Fibroblast of lung (primary cell): ENCODE results near the gene KRT72. TPM values are rescaled to one million over a fixed set of nuclear protein-coding genes. Genes with fewer than 3 reads are reported as not detected.

ENCODE experiments used
- DNase-seq, 2 donors: peaks; one replicate each; pipeline versions ENCODE4 v3.0.0 to v3.0.0-alpha.2; 2010; ENCODE audit warnings: low read depth in 2 of 2
- H2AFZ ChIP-seq: 2 replicates; pipeline ENCODE4 v1.5.1; 2012; ENCODE audit warnings: low read length, control low read depth, inconsistent platforms
- H3K27ac ChIP-seq: 2 replicates; pipeline ENCODE4 v1.5.1; 2011; ENCODE audit warnings: low read length, control low read depth; ENCODE audit not compliant: insufficient read depth
- H3K27me3 ChIP-seq: 2 replicates; pipeline ENCODE4 v1.5.1; 2011; ENCODE audit warnings: mild to moderate bottlenecking, low read length; ENCODE audit not compliant: control insufficient read depth, insufficient read depth
- H3K36me3 ChIP-seq: 2 replicates; pipeline ENCODE4 v1.5.1; 2011; ENCODE audit warnings: low read length; ENCODE audit not compliant: control insufficient read depth, insufficient read depth
- H3K4me1 ChIP-seq: 2 replicates; pipeline ENCODE4 v1.5.1; 2011; ENCODE audit warnings: low read length; ENCODE audit not compliant: control insufficient read depth, insufficient read depth; ENCODE audit errors: extremely low read depth
- H3K4me2 ChIP-seq: 2 replicates; pipeline ENCODE4 v1.5.1; 2011; ENCODE audit warnings: low read length, control low read depth; ENCODE audit not compliant: insufficient read depth; ENCODE audit errors: extremely low read depth
- H3K4me3 ChIP-seq, 4 experiments: fragments of 200-600 bp in 1 of 4; sonication (generic) in 1 of 4; replicated peaks in 1 of 4; 2 replicates each; pipeline ENCODE4 v1.5.1; 2011 to 2016; ENCODE audit warnings: low read length in 4 of 4, low read depth in 3 of 4, mild to moderate bottlenecking in 3 of 4, control low read depth in 2 of 4, inconsistent platforms in 1 of 4, mixed read lengths in 1 of 4; ENCODE audit not compliant: insufficient read depth in 1 of 4; ENCODE audit errors: control extremely low read depth in 1 of 4
- H3K79me2 ChIP-seq: 2 replicates; pipeline ENCODE4 v1.5.1; 2012; ENCODE audit warnings: mild to moderate bottlenecking, low read length, inconsistent platforms; ENCODE audit not compliant: control insufficient read depth, insufficient read depth
- H3K9ac ChIP-seq: 2 replicates; pipeline ENCODE4 v1.5.1; 2011; ENCODE audit warnings: mild to moderate bottlenecking, low read length, control low read depth; ENCODE audit not compliant: insufficient read depth
- H3K9me3 ChIP-seq: 2 replicates; pipeline ENCODE4 v1.5.1; 2012; ENCODE audit warnings: low read depth, low read length; ENCODE audit not compliant: control insufficient read depth, insufficient read depth
- H4K20me1 ChIP-seq: 2 replicates; pipeline ENCODE4 v1.5.1; 2011; ENCODE audit warnings: low read length; ENCODE audit not compliant: control insufficient read depth, insufficient read depth; ENCODE audit errors: extremely low read depth
- EZH2 ChIP-seq: IDR thresholded peaks from 2 replicates; pipeline ENCODE4 v1.5.1; 2012; ENCODE audit warnings: low read length, control low read depth, mild to moderate bottlenecking; ENCODE audit errors: missing control alignments
- polyA plus RNA-seq, 2 donors: library from polyadenylated mRNA; depleted of rRNA in 1 of 2; stranded (reverse) in 1 of 2; unstranded in 1 of 2; fragments of >200 nt; gene quantifications; 2 replicates each; pipeline ENCODE4 v1.2.1, GENCODE V29; 2011 to 2012; ENCODE audit warnings: missing spikeins in 1 of 2
- total RNA-seq: library from RNA; depleted of rRNA; stranded (reverse); fragments of >200 nt; gene quantifications from 2 replicates; pipeline ENCODE4 v1.2.1, GENCODE V29; 2014
- TF ChIP-seq, protein P1 (sequence below), 2 donors: IDR thresholded peaks in 1 of 2; conservative IDR thresholded peaks in 1 of 2; 1 replicate in 1 of 2; 2 replicates in 1 of 2; pipeline ENCODE4 v1.5.1; 2011 to 2012; ENCODE audit warnings: low read length in 2 of 2, control low read depth in 1 of 2, inconsistent platforms in 1 of 2, low read depth in 1 of 2, mild to moderate bottlenecking in 1 of 2

The KRT72 gene
- total and polyA plus RNA-seq, 2 donors (not counting 1 experiment from before 2014, with no cell fraction given), result not detected

DNA sequence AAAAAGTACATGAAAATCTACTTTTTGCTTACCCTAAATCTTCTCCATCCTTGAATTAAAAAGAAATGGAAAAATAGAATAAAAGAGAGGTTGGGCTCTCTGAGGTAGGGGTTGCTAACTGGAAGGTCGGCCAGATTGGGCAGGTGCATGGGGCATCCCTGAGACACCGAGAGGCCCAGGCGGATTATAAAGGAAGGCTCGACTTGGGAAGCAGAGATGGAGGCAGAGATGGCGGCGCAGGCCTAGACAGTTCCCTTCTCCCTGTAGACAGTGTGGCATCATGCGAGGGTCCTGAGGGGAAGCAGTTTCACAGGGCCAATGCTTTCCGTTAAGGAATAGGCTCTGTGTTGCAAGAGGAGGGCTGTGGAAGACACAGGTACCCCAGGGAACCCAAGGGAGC, 23.9 kb downstream of the KRT72 start:
- no peaks in the 10 kb centered on the region for H3K9me3 ChIP-seq
- H4K20me1 ChIP-seq, result no peaks in the 10 kb centered on the region
- no peak overlapping the region for H3K27ac ChIP-seq
- H3K4me2 ChIP-seq, result no peak overlapping the region
- no peaks in the 10 kb centered on the region for H3K79me2 ChIP-seq
- DNase-seq, result no peak
- no peaks in the 10 kb centered on the region for H3K27me3 ChIP-seq
- H3K9ac ChIP-seq, result no peak overlapping the region
- H3K36me3 ChIP-seq, result no peaks in the 10 kb centered on the region
- H3K4me3 ChIP-seq, result no peak overlapping the region
- no peak overlapping the region for H2AFZ ChIP-seq
- H3K4me1 ChIP-seq, result no peaks in the 10 kb centered on the region
- TF ChIP-seq EZH2, result no peak
- TF ChIP-seq, protein P1, sequence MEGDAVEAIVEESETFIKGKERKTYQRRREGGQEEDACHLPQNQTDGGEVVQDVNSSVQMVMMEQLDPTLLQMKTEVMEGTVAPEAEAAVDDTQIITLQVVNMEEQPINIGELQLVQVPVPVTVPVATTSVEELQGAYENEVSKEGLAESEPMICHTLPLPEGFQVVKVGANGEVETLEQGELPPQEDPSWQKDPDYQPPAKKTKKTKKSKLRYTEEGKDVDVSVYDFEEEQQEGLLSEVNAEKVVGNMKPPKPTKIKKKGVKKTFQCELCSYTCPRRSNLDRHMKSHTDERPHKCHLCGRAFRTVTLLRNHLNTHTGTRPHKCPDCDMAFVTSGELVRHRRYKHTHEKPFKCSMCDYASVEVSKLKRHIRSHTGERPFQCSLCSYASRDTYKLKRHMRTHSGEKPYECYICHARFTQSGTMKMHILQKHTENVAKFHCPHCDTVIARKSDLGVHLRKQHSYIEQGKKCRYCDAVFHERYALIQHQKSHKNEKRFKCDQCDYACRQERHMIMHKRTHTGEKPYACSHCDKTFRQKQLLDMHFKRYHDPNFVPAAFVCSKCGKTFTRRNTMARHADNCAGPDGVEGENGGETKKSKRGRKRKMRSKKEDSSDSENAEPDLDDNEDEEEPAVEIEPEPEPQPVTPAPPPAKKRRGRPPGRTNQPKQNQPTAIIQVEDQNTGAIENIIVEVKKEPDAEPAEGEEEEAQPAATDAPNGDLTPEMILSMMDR (conservative IDR thresholded peaks at IDR 0.05 in 1 of 2, IDR thresholded peaks at IDR 0.05 in 1 of 2; ENCODE audit: low read depth in 1 of 2, low read length in 2 of 2), result no peak

DNA sequence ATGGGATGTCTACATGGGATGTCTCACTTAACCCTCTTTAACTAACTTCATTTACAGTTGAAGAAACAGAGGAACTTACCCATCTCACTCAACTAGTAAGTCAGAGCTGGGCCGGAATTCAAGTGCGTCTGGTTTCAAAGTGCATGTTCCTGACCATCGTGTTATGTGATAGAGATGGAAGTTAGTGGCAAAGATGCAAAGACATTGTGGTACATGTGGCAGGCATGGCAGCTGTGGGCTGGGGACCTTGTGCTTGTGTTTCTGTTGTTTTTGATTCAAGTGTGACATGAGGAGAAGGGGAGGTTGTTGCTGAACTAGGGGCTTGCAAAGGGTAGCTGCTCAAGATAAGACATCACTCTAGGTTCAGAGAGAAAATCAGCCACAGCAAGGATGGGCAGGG, 25.3 kb downstream of the KRT72 start:
- no peaks in the 10 kb centered on the region for H4K20me1 ChIP-seq
- H3K4me1 ChIP-seq, result no peaks in the 10 kb centered on the region
- no peaks in the 10 kb centered on the region for H3K36me3 ChIP-seq
- no peak overlapping the region for H3K4me3 ChIP-seq
- no peak overlapping the region for H3K27ac ChIP-seq
- no peaks in the 10 kb centered on the region for H3K27me3 ChIP-seq
- H3K9ac ChIP-seq, result no peak overlapping the region
- TF ChIP-seq, protein P1 (conservative IDR thresholded peaks at IDR 0.05 in 1 of 2, IDR thresholded peaks at IDR 0.05 in 1 of 2; ENCODE audit: low read depth in 1 of 2, low read length in 2 of 2), result no peak
- TF ChIP-seq EZH2, result no peak
- H2AFZ ChIP-seq, result no peak overlapping the region
- no peak overlapping the region for H3K4me2 ChIP-seq
- no peaks in the 10 kb centered on the region for H3K79me2 ChIP-seq
- no peaks in the 10 kb centered on the region for H3K9me3 ChIP-seq
- DNase-seq, result no peak

- TF ChIP-seq, protein P1 (conservative IDR thresholded peaks at IDR 0.05 in 1 of 2, IDR thresholded peaks at IDR 0.05 in 1 of 2; ENCODE audit: low read depth in 1 of 2, low read length in 2 of 2), result no peak
- TF ChIP-seq EZH2, result no peak
Measured at GRCh38 chr12:52575256-52575655, 26.0 kb downstream of the KRT72 start.

More at GRCh38 chr12:52575256-52575655, 26.0 kb downstream of the KRT72 start:
- no peak overlapping the region for H2AFZ ChIP-seq
- no peaks in the 10 kb centered on the region for H3K9me3 ChIP-seq
- no peak overlapping the region for H3K4me2 ChIP-seq
- H3K79me2 ChIP-seq, result no peaks in the 10 kb centered on the region
- no peaks in the 10 kb centered on the region for H3K36me3 ChIP-seq
- no peaks in the 10 kb centered on the region for H4K20me1 ChIP-seq
- H3K27me3 ChIP-seq, result no peaks in the 10 kb centered on the region
- DNase-seq, result no peak
- no peak overlapping the region for H3K27ac ChIP-seq
- no peaks in the 10 kb centered on the region for H3K4me1 ChIP-seq
- H3K9ac ChIP-seq, result no peak overlapping the region
- no peak overlapping the region for H3K4me3 ChIP-seq
